HG02798 (cell line): ENCODE measurements around the gene SIK3.

Experiments
- ATAC-seq: cut with Tn5 transposase; IDR thresholded peaks from one replicate; pipeline ENCODE4 v1.9.1; 2021; ENCODE audit warnings: mild to moderate bottlenecking; ENCODE audit not compliant: unreplicated experiment, poor library complexity

Gene SIK3

DNA sequence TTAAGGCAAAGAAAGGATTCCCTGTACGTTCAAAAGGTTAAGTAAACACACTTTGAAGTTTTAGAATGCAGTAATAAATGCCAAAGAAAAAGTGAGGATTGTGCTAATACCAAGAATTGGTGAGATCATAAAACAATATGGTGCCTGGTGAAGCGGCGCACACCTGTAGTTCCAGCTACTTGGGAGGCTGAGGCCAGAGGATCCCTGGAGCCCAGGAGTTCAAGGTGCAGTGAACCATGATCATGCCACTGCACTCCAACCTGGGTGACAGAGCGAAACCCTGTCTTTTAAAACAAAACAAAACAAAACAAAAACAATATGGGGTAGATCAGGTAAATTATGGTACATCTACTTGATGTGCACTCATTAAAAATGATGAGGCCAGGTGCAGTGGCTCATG lies 187.4 kb downstream of the SIK3 start:
- no peak for ATAC-seq

DNA sequence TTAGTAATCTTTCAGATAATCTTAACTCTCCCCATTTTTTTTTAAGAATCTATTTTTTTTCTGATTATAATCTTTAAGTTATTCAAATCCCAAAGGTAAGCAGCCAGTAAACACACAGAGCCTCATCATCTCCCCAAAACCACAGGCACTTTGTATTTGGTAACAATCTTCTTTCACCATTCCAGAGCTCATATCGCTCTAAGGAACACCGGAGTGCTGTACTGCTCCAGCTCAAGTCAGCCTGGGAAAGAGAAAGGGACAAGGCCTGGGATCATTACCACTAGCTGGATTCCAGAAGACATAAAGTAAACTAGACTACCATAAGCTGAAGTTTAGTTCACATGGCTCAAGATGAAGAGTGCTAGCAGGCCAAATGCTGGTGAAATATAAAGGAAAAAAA lies 187.8 kb downstream of the SIK3 start:
- no peak for ATAC-seq

DNA sequence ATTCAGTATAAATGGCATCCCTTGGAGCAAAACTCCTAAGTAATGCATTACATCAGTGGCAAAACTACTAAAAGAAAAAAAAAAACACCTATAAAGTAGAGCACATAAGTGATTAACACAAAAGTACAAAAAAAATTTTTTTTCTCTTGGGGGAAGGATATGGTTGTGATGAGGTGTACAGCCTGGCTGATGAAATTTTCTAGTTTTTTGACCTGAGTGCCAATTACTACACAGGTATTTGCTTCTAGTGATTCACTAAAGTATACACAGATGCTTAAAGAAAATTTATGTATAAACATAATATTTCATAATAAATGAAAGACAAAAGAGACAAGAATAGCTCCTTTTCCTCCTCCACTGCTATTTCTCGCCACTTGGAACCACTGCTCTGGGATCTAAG lies 189.0 kb downstream of the SIK3 start:
- ATAC-seq: no peak

DNA sequence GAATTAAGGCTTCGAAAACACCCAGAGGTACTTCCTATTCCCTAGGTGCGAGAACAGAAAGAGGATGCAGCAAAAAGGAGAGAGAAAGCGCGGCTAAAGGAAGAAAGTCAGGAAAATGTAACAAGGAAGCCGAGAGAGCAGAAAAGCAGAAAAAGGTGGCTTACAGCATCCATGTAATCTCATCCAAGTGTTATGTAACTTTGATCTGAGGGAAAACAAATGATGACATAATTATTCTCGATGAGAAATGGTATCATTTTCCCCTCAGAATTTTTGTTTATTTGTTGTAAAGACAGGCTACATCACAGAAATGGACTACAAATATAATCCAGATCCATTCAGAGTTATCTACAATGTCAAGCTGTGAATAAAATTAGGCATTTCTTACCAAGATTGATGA lies 191.7 kb downstream of the SIK3 start:
- no peak for ATAC-seq

DNA sequence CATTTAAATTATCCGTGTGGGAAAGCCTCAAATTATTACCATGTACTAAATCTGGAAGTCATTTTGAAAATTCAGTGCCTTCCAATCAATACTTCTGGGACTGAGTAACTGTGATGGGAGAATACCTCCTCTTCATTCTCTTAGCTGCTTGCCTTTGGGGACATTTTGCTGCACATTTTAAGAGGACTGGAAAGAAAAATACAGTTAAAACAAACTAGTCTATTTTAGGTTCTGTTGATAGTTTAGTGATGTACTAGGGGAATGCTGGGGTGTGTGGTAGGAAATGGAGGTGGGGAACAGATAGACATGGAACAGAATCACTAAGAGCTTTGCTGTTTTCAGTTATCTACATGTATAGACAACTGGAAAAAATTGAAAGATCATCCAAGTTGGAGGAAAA lies 195.1 kb downstream of the SIK3 start:
- ATAC-seq: no peak

DNA sequence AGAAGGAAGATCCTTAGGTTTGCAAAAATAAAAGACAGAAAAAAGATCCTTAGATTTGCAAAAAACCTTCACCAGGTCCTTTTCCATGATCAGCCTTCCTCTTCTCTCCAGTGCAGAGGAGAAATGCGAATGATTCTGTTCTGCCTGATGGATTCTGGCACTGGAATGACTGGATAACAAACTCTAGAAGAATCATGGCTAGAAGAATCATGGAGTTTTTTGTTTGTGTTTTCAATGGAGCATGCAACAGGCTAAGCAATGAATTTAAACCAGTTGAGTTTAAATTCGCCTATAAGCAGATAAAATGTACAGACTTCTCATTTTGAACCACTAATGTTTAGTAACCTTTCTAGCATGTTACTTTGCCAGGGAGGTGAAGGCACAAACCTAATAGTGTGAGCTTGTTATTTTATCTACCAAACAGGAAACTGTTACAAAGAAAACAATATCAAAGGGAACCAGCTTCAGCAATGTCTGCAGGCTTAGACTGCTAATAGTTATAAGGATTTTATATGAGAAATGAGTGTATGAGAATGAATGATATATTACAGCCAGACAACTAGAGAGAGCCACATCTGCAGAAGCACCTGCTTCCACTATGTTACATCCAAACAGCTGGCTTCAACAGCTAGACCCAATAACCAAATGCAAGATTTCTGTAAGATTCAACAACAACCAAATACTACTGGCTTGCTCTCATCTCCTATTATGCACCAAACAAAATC lies 196.1 kb downstream of the SIK3 start:
- no peak for ATAC-seq

DNA sequence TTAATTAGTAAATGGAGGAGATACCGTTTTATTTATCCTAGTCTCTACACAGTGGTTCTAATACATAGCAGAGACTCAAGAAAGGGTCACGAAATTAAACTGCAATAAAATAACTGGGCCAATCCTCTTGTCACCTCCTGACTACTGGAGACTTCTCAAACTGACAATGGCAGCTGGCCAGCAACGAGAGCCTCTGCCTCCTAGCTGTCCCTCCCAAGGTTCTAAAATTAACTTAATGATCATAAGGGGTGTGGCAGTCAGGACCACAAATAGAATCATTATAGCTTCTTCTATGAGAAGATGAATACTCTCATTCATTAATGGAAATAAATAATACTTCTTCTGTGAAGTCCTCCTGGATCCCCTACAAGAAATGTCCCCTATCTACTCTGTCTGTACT lies 197.0 kb downstream of the SIK3 start:
- no peak for ATAC-seq

DNA sequence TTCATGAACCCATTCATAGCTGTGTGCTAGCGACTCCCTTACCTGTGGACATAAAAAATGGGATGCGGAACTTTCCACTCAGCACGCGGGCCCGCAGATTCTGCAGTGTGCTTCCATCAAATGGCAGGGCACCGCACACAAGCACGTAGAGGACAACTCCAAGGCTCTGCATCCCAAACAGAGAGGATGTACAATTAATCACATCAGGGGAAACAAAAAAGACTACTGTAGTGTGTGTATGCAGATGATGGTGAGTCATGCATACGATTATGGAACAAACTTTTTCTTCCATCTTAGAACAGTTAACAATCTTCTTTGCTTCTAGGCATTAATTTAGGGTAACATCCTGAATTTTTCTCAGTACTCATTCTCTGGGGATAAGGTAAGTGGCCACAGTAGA lies 202.0 kb downstream of the SIK3 start:
- no peak for ATAC-seq

DNA sequence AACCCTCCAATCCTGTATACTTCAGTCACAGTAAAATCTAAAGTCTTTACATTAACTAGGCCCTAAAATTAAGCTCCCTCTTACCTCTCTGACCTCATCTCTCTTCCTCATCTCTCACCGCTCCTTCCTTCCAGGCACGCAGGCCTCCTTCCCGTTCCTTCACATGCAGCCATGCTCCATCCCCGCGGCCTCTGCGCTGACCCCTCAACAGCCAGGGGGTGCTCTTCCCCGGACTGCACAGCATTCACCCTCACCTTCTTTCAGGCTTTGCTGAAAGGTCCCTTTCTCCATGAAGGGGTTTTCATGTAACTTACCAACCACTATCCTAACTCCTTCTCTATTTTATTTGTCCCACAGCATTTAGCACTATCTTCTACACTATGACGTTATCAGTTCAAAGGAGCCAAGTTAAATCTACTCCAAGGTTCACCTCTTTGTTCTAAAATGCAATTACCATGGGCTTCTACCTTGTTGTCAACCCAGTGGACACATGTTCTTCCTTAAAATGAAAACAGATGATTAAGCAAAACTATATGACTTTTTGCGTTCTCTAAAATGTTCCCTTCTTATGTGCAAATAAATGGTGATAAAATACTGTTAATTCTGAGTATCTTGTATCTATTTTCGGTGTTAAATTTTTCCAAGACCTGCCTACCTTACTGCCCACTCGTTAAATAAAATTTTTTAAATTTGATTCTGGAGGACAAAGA lies 203.0 kb downstream of the SIK3 start:
- ATAC-seq: no peak

DNA sequence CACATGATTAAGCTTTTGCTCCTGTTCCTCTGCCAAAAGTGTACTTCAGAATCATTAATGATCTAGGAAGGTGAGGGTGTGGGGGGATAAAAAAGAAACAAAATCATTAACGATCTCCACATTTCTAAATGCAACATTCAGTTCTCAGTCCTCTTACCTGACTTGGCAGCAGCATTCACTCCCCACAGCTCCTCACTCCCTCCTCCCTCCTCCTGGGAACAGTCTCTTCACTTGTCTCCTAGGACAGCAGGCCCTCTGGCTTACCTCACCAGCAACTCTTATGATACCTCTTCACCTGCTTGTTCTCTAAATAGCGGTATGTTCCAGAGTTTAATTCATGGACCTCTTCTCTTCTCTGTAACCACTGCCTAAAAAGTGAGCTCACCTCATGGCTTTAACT lies 204.3 kb downstream of the SIK3 start:
- ATAC-seq: no peak

DNA sequence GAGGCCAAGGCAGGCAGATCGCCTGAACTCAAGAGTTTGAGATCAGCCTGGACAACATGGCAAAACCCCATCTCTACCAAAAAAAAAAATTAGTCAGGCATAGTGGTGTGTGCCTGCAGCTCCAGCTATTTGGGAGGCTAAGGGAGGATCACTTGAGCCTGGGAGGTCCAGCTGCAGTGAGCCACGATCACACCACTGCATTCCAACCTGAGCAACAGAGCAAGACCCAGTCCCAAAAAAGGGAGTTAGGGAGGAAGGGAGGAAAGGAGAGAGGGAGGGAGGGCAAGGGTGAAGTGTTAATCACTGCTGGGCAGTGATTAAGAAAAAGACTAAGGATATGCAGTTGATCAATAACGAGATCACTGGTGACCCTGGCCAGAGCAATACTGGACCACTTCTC lies 204.8 kb downstream of the SIK3 start:
- ATAC-seq: no peak

DNA sequence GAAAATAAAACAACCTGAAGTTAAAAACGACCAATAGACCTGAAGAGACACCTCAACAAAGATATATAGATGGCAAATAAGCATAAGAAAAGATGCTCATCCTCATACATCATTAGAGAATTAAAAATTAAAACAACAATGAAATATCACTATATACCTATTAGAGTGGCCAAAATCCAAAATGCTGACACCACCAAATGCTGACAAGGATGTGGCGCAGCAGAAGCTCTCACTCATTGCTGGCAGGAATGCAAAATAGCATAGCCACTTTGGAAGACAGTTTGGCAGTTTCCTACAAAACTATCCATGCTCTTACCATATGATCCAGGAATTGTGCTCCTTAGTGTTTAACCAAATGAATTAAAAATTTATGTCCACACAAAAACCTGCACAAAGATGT lies 205.9 kb downstream of the SIK3 start:
- ATAC-seq: no peak

DNA sequence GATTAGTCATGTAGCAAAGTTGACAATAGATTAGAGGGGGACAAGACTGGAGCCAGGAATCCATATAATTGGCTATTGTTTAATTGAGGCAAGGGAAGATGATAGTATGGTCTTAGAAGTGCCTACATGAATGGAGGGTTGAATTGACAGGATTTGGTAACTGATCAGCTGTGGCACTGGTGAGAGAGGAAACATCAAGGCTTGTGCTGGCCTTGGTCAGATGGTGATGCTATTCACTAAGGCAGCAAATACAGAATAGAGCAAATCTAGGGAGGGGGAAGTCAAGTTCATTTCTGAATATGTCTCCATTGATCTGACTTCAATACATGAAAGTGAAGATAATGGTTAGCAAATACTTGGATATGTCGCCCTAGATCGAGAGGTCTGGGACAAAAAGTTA lies 206.5 kb downstream of the SIK3 start:
- no peak for ATAC-seq

DNA sequence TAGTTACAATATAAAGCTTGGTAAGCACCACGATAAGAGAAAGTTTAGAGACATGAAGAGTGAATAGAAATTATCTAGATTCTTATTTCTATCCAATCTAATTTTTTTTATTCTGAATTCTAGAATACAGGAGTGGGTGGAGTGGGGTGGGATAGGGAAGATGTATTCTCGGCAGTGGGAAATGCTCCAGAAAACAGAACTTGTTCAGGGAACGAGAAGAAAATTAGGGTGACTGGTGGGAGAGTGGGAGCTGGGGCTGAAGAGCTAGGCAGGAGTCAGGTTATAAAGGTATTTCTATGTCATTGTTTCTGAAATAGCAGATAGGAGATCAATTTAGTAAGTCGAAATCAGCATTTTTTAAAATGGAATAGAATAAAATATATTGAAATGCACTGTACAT lies 207.6 kb downstream of the SIK3 start:
- ATAC-seq: no peak

DNA sequence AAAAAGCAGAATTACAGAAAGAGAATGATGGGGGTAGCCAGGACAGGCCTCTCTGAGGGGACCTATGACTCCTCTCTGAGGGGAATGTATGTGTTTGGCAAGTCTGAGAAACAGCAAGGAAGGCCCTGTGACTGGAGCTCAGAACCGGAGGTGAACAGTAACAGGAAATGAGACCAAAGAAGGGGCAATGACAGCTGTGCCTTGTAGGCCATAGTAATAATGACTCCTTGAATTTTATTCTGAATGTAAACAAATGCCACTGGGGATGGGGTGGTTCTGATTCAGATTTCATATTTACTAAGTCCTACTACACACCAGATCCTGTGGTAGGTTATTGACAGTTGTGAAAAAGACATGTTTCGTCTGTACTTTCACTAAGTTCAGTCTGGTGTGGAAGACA lies 208.0 kb downstream of the SIK3 start:
- ATAC-seq: peak; percentile 60

DNA sequence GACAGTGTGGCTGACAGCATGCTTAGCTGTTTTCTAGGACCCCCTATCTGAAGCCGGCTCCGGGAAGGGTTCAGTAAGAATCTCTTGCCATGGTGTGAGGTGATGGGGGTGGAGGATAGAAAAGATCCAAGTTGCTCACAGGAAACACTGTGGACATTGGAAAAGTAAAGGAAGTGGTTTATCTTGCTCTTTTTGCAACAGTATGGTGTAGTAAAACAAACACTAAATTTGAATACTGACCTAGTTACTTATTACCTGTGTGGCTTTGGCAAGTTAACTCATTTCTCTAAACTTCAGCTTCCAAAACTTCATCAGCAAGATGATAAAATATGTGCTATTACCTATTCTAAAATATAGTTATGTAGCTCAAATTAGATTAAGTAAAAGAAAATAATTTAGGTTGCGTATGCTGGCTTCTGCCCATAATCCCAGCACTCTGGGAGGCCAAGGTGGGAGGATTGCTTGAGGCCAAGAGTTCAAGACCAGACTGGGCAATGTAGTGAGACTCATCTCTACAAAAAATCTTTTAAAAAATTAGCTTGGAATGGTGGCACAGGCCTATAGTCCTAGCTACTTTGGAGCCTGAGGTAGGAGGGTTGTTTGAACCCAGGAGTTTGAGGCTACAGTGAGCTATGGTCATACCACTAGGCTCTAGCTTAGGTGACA lies 209.2 kb downstream of the SIK3 start:
- no peak for ATAC-seq

DNA sequence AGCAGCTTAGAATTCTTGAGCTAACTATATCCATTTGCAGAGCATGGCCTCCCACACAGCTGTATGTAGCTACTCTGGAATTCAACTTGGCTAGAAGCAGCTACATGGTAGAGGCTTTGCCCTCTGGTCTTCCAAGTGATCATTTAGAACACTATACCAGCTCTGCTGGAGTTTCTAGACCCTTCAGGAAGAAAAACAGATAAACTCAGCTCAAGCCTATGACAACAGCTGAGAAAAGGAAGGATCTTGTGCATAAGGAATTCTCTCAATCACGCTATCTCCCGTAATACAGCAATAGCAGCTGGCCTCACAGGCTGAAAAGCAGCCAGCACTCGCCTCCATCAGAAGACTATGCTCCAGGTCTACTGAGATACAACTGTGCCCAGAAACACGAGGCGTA lies 210.2 kb downstream of the SIK3 start:
- no peak for ATAC-seq

DNA sequence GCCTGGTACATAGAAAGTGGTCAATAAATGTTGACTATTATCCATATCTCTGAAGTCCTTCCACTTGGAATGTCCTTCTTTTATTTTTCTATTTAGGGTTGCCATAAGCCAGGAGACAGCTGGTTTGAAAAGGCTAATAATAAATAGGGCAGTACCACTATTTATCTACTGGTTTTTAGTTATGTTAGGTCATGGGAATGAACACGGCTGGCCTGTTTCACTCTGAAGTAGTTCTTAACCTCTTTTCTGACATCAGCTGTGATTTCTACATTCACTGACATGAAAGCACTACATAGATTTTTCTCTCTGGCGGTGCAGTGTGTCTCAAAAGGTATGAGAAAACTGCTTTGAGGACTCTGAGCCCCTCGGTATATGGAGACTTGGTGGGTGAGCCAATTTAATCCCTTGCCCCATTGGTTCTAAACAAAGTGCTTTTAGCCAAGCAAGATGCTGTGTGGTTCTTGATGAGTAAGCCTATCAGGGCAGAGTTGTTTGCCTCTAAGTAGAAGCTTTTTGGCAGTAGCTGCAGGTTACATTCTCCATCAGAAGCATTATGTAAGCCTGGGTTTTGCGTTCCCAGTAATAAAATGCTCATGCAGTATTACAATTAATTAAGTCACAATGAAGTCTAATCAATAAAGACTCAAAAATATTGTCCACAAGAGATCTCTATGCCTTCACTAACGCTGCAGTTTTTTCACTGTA lies 212.1 kb downstream of the SIK3 start:
- ATAC-seq: no peak

DNA sequence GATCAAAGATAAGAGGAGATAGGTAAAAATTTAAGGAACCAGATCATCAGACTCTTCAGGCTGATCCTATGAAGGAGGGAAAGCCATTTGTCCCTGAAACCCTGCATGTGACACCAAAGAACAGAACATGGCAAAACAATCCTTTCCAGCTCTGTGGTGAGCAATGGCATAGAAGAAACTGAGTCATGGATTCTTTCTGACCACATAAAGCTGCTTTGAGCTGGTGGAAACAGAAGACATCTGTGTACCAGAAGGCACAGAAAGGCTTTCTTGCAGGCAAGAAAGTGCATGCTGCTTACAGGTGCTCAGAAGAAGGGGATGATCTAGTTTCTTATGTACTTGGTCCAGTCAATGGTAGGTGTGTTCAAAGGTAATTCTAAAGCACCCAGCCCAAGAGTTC lies 215.8 kb downstream of the SIK3 start:
- no peak for ATAC-seq

DNA sequence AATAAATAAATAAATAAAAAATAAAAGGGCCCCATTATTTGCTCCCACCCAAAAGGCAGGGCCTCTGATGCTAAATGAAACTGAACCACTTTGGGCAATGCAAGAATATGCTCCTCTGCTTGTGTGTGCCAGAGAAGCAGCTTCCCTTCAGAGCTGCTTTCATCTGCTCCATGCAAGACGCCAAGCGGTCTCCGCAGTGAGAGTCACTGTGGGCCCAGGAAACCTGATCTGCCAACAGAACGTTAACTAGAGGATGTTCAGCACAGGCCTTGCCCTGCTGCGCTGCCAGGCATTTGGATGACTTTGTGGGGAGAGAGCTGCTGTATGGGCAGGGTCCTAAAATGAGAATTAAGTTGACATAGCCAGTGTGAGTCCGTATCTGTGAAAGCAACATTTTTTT lies 217.1 kb downstream of the SIK3 start:
- ATAC-seq: no peak
